ENCODE measurements around the gene GNG13.

The GNG13 gene

DNA sequence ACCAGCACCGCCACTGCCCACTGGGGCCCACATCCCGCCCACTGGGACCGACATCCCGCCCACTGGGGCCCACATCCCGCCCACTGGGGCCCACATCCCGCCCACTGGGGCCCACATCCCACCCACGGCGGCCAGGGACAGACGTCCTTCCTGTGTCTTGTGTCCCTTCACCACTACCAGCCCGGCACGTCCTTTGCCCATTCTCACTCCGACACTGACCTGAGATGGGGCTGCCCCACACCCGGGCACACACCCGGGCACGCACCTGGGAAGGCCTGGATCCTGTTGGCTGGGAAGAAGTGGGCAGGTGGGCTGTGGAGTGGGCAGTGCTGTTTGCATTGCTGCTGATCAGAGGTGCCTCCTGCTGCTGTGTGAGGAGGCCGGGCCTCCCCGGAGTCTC, 28.4 kb upstream of the GNG13 start:
- TF ChIP-seq, protein P1, sequence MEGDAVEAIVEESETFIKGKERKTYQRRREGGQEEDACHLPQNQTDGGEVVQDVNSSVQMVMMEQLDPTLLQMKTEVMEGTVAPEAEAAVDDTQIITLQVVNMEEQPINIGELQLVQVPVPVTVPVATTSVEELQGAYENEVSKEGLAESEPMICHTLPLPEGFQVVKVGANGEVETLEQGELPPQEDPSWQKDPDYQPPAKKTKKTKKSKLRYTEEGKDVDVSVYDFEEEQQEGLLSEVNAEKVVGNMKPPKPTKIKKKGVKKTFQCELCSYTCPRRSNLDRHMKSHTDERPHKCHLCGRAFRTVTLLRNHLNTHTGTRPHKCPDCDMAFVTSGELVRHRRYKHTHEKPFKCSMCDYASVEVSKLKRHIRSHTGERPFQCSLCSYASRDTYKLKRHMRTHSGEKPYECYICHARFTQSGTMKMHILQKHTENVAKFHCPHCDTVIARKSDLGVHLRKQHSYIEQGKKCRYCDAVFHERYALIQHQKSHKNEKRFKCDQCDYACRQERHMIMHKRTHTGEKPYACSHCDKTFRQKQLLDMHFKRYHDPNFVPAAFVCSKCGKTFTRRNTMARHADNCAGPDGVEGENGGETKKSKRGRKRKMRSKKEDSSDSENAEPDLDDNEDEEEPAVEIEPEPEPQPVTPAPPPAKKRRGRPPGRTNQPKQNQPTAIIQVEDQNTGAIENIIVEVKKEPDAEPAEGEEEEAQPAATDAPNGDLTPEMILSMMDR (IDR thresholded peaks at IDR 0.05; ENCODE audit: insufficient read depth, low read length, missing control alignments), result no peak
- H3K4me3 ChIP-seq (ENCODE audit: low read depth, low read length), result no peak overlapping the region
- CTCF ChIA-PET, result no interaction called here
- POLR2A ChIA-PET, result no interaction called here
- DNase-seq (ENCODE audit: low read depth, low spot score), result no peak

DNA sequence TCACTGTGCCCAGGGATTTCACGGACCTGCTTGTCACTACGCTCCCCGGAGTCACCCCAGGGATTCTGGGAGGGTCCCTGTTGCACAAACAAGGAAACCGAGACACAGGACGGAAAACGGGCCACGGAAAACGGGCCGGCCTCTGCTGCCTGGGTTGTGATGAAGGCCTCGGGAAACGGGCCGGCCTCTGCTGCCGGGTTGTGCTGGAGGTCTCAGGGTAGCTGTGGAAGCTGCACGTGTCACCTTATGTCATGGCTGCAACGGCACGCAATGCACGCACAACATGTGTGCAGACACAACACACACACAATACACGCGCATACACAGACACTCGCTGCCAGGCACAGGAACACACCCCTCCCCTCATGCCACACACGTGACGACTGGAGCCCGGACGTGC, 27.0 kb upstream of the GNG13 start:
- TF ChIP-seq, protein P1 (IDR thresholded peaks at IDR 0.05; ENCODE audit: insufficient read depth, low read length, missing control alignments), result no peak
- POLR2A ChIA-PET, result no interaction called here
- CTCF ChIA-PET, result no interaction called here
- no peak overlapping the region for H3K4me3 ChIP-seq (ENCODE audit: low read depth, low read length)
- DNase-seq (ENCODE audit: low read depth, low spot score), result no peak

DNA sequence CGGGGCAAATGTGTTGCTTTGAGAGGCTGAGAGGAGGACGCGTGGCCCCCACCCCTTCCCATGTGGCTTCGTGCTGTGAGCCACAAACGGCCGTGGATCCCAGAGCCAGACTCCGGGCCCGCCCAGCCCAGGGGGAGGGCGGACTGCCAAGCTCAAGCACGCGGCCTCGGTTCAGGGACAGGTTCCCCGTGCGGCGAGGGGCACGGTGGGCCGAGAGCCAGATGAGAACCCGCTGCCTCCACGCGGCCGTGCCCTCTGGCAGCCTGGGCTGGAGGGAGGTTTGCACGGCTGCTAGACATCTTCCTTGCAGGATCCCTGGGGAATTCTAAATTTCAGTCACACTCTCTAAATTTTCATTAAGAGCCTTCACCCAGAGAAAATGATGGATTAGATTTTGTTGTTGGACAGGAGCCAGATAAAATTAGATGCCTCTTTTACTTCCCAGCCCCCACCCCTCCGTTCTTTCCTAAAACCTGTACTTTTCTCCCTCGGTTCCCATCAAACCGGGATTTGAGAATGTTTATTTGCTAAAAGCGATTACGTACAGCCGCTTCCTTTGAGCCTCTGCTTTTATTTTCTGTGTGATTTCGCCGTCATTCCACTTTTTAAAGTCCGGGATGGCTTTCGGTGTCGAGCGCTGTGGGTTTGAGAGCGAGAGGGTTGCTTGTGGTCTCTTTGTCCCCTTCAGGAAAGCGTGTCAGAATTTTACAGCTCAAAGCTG, 25.0 kb upstream of the GNG13 start:
- TF ChIP-seq, protein P1 (IDR thresholded peaks at IDR 0.05; ENCODE audit: insufficient read depth, low read length, missing control alignments), result no peak
- H3K4me3 ChIP-seq (ENCODE audit: low read depth, low read length), result no peak overlapping the region
- POLR2A ChIA-PET, result no interaction called here
- CTCF ChIA-PET, result no interaction called here
- no peak for DNase-seq (ENCODE audit: low read depth, low spot score)

DNA sequence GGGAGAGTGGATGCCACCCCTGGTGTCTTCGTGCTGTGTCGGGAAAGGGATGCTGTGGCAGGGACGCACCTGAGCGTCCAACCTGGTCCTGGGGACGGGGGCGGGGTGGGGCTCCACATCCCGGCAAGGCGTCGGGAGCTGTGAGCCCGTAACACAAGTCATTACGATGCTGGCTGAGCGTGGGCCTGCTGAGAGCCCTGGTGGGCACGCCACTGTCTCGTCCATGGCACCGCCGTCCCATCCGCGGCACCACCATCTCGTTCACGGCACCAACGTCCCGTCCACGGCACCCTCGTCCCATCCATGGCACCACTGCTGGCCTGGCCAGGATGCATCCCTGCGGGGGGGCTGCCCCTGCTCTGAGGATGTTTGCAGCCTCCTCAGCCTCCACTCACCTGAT, 24.1 kb upstream of the GNG13 start:
- no peak for DNase-seq (ENCODE audit: low read depth, low spot score)
- TF ChIP-seq, protein P1 (IDR thresholded peaks at IDR 0.05; ENCODE audit: insufficient read depth, low read length, missing control alignments), result no peak
- H3K4me3 ChIP-seq (ENCODE audit: low read depth, low read length), result no peak overlapping the region
- CTCF ChIA-PET, result no interaction called here
- POLR2A ChIA-PET, result no interaction called here

DNA sequence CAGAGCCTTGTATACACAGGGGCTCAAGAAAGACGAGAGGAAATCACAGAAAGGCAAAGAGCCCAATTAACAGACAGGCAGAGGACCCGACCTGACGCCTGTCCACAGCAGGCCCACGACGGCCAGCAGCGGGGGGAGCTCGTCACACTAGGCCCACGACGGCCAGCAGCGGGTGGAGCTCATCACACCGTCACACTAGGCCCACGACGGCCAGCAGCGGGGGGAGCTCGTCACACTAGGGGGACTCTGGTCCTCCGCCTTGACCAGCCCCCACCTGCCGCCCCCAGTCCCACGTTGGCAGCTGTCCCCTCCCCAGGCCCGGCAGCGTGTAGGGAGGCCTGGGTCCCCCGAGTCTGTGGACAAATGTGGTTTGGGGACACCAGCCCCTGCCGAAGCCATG, 23.7 kb upstream of the GNG13 start:
- TF ChIP-seq, protein P1 (IDR thresholded peaks at IDR 0.05; ENCODE audit: insufficient read depth, low read length, missing control alignments), result no peak
- no peak for DNase-seq (ENCODE audit: low read depth, low spot score)
- CTCF ChIA-PET, result no interaction called here
- POLR2A ChIA-PET, result no interaction called here
- H3K4me3 ChIP-seq (ENCODE audit: low read depth, low read length), result no peak overlapping the region

DNA sequence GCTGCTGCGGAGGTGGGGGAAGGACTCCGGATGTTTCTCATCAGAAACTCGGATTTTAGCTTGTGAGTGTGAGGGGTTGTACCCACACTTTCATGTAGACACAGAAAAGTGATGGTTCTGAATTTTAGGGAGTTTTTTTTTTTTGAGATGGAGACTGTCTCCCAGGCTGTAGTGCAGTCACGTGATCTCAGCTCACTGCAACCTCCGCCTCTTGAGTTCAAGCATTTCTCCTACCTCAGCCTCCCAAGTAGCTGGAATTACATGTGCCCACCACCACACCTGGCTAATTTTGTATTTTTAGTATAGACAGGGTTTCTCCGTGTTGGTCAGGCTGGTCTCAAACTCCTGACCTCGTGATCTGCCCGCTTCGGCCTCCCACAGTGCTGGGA, 22.4 kb upstream of the GNG13 start:
- no peak for DNase-seq (ENCODE audit: low read depth, low spot score)
- no peak overlapping the region for H3K4me3 ChIP-seq (ENCODE audit: low read depth, low read length)
- CTCF ChIA-PET, result no interaction called here
- TF ChIP-seq, protein P1 (IDR thresholded peaks at IDR 0.05; ENCODE audit: insufficient read depth, low read length, missing control alignments), result no peak
- POLR2A ChIA-PET, result no interaction called here
